Measurements from ENCODE around the gene PPFIBP1. TPM values are rescaled to one million over a fixed set of nuclear protein-coding genes. Genes with fewer than 3 reads are reported as not detected.
"Not testable (repeated sequence)": the region's sequence is repeated elsewhere in the genome, so short reads cannot be mapped to it uniquely, and the experiment has no call there.

Gene PPFIBP1
- total RNA-seq, 1 experiment from 2014 or later: 88.6 TPM

- H3K27ac ChIP-seq (ENCODE audit: low read length); intact Hi-C loops (cut with micrococcal nuclease; ENCODE audit: unreplicated experiment); BruUV-seq (replicated peaks): not testable (repeated sequence)
Measured at GRCh38 chr12:27581331-27581671, 57.3 kb downstream of the PPFIBP1 start.

GRCh38 chr12:27581833-27582232 lies 57.8 kb downstream of the PPFIBP1 start:
- CTCF ChIA-PET; in situ Hi-C loops (cut with HindIII; ENCODE audit: low pct_unique_long_range_greater_than_20kb, low sequenced_read_pairs); H3K36me3 ChIP-seq (ENCODE audit: control insufficient read depth, insufficient read depth, low read length); DNase-seq (ENCODE audit: low read depth, low spot score); ATAC-seq; intact Hi-C loops (cut with micrococcal nuclease; ENCODE audit: unreplicated experiment); H3K27me3 ChIP-seq (ENCODE audit: control insufficient read depth, insufficient read depth, low read length); H3K4me3 ChIP-seq (ENCODE audit: low read depth in 2 of 2, low read length in 2 of 2); H3K27ac ChIP-seq (ENCODE audit: low read length); H3K9me3 ChIP-seq (ENCODE audit: control insufficient read depth, insufficient read depth, low read depth, low read length); H3K4me1 ChIP-seq (ENCODE audit: control insufficient read depth, insufficient read depth, low read length); BruUV-seq (replicated peaks): not testable (repeated sequence)
- POLR2A ChIA-PET: interaction anchor here (0.6 kb wide), 1 partner anchor 30 kb away, joined by 3 read pairs; no protein-coding TSS in a partner anchor

More at GRCh38 chr12:27581331-27581671, 57.3 kb downstream of the PPFIBP1 start:
- H3K4me1 ChIP-seq (ENCODE audit: control insufficient read depth, insufficient read depth, low read length); DNase-seq (ENCODE audit: low read depth, low spot score); H3K36me3 ChIP-seq (ENCODE audit: control insufficient read depth, insufficient read depth, low read length); H3K4me3 ChIP-seq (ENCODE audit: low read depth in 2 of 2, low read length in 2 of 2); H3K27me3 ChIP-seq (ENCODE audit: control insufficient read depth, insufficient read depth, low read length); CTCF ChIA-PET; H3K9me3 ChIP-seq (ENCODE audit: control insufficient read depth, insufficient read depth, low read depth, low read length); POLR2A ChIA-PET; in situ Hi-C loops (cut with HindIII; ENCODE audit: low pct_unique_long_range_greater_than_20kb, low sequenced_read_pairs): not testable (repeated sequence)
- ATAC-seq: peak; percentile 48; the same call in 1 of the 2 replicates

GRCh38 chr12:27582445-27582844 lies 58.4 kb downstream of the PPFIBP1 start:
- CTCF ChIA-PET; BruUV-seq (replicated peaks); H3K4me3 ChIP-seq (ENCODE audit: low read depth in 2 of 2, low read length in 2 of 2); H3K36me3 ChIP-seq (ENCODE audit: control insufficient read depth, insufficient read depth, low read length); in situ Hi-C loops (cut with HindIII; ENCODE audit: low pct_unique_long_range_greater_than_20kb, low sequenced_read_pairs); ATAC-seq; H3K4me1 ChIP-seq (ENCODE audit: control insufficient read depth, insufficient read depth, low read length); H3K9me3 ChIP-seq (ENCODE audit: control insufficient read depth, insufficient read depth, low read depth, low read length); DNase-seq (ENCODE audit: low read depth, low spot score); intact Hi-C loops (cut with micrococcal nuclease; ENCODE audit: unreplicated experiment); H3K27me3 ChIP-seq (ENCODE audit: control insufficient read depth, insufficient read depth, low read length); H3K27ac ChIP-seq (ENCODE audit: low read length): not testable (repeated sequence)
- POLR2A ChIA-PET: interaction anchor here (0.6 kb wide), 1 partner anchor 30 kb away, joined by 3 read pairs; no protein-coding TSS in a partner anchor

- intact Hi-C loops (cut with micrococcal nuclease; ENCODE audit: unreplicated experiment): no loop called here
- H3K4me1 ChIP-seq (ENCODE audit: control insufficient read depth, insufficient read depth, low read length): peaks cover 1% of the 10 kb centered on the region
- H3K4me3 ChIP-seq (ENCODE audit: low read depth in 2 of 2, low read length in 2 of 2): no peak overlapping the region
- no peak overlapping the region for H3K27ac ChIP-seq (ENCODE audit: low read length)
- H3K27me3 ChIP-seq (ENCODE audit: control insufficient read depth, insufficient read depth, low read length): no peaks in the 10 kb centered on the region
- no peak for TF ChIP-seq SIN3A (IDR thresholded peaks at IDR 0.05; ENCODE audit: borderline replicate concordance, insufficient read depth, low read depth, low read length)
- no peak for TF ChIP-seq POLR2AphosphoS5 (IDR thresholded peaks at IDR 0.05; ENCODE audit: low read depth, low read length)
- TF ChIP-seq TCF7L2 (IDR thresholded peaks at IDR 0.05; ENCODE audit: low read depth, low read length): no peak
- TF ChIP-seq REST (IDR thresholded peaks at IDR 0.05; ENCODE audit: insufficient read depth in 1 of 2, low read depth in 2 of 2, low read length in 1 of 2): no peak
- TF ChIP-seq CTCF (IDR thresholded peaks at IDR 0.05): no peak
- CTCF ChIA-PET: no interaction called here
- BruUV-seq (replicated peaks): no TSS peak
- POLR2A ChIA-PET: no interaction called here
- peaks cover 3% of the 10 kb centered on the region; the same call in 1 of the 2 replicates for H3K36me3 ChIP-seq (ENCODE audit: control insufficient read depth, insufficient read depth, low read length)
- ATAC-seq: no peak
- no peaks in the 10 kb centered on the region for H3K9me3 ChIP-seq (ENCODE audit: control insufficient read depth, insufficient read depth, low read depth, low read length)
- in situ Hi-C loops (cut with HindIII; ENCODE audit: low pct_unique_long_range_greater_than_20kb, low sequenced_read_pairs): no loop called here
- no peak for DNase-seq (ENCODE audit: low read depth, low spot score)
Measured at GRCh38 chr12:27583057-27583797, 59.2 kb downstream of the PPFIBP1 start.
